GM19025 (cell line): ENCODE data around the gene BRD7.
"Not testable (repeated sequence)": the region's sequence is repeated elsewhere in the genome, so short reads cannot be mapped to it uniquely, and the experiment has no call there.

ENCODE experiments used
- ATAC-seq: cut with Tn5 transposase; IDR thresholded peaks from one replicate; pipeline ENCODE4 v1.9.1; 2021; ENCODE audit warnings: mild to moderate bottlenecking, low read depth, moderate library complexity; ENCODE audit not compliant: unreplicated experiment

Gene BRD7

DNA sequence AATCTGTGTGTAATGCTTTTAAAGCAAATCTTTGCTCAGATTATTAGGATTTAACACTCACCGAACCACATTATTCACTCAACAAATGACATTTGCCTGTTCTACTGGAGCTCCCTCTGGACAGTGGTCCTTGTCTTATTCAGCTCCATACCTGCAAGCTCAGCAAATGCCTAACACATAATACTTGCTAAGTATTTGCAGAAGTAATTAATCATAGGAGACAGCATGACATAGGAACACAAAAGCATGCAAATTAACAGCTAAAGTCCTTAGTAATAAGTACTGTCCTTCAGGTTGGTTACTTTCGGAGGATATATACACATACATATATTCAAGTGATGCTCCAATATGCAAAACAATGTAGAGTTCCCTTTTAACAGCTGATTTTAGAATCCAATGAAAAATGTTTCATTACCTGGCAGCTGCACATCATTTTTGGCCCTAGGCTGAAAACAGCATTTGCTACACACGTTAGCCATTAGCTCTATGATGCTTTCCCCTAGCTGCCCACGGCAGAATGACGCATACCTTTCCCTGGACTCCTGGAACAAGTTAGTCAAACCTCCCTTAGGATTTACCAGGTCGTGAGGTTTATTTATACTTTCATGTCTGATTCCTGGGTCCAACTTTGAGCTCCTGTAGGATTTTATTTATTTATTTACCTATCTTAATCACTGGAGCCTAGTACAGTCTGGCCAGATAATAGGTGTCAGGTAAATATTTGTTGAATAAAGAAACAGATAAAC is 8.6 kb downstream of the BRD7 start:
- ATAC-seq = no peak

GRCh38 chr16:50359626-50360025 is 9.2 kb downstream of the BRD7 start:
- ATAC-seq = no peak

GRCh38 chr16:50354629-50355456 is 13.9 kb downstream of the BRD7 start:
- no peak for ATAC-seq

- ATAC-seq = no peak
These were observed 14.7 kb downstream of the BRD7 start for GRCh38 chr16:50354082-50354481.

GRCh38 chr16:50351952-50352351 is 16.8 kb downstream of the BRD7 start:
- ATAC-seq = no peak

DNA sequence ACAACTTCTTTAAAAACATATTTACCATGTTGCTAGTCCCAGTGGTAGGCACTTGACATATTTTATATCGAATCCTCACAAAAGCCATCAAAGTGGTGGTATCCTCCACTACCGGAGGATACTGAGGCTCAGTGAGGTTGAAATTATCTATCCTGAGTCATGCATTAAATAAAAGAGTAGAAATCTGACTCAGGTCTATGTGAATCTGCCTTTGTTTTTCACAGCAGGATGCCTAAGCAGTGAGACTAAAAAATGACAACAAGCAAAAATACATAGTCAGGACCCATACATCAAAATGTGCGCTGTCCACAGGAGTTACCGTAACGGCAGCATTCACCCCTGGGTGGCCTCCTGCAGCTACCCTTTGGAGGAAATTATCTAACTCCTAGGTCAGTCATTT is 17.7 kb downstream of the BRD7 start:
- no peak for ATAC-seq

- ATAC-seq = not testable (repeated sequence)
These were observed 23.6 kb downstream of the BRD7 start for GRCh38 chr16:50345210-50345609.

- not testable (repeated sequence) for ATAC-seq
These were observed 25.2 kb downstream of the BRD7 start for GRCh38 chr16:50343566-50343965.

GRCh38 chr16:50340578-50340977 is 28.2 kb downstream of the BRD7 start:
- ATAC-seq = no peak

DNA sequence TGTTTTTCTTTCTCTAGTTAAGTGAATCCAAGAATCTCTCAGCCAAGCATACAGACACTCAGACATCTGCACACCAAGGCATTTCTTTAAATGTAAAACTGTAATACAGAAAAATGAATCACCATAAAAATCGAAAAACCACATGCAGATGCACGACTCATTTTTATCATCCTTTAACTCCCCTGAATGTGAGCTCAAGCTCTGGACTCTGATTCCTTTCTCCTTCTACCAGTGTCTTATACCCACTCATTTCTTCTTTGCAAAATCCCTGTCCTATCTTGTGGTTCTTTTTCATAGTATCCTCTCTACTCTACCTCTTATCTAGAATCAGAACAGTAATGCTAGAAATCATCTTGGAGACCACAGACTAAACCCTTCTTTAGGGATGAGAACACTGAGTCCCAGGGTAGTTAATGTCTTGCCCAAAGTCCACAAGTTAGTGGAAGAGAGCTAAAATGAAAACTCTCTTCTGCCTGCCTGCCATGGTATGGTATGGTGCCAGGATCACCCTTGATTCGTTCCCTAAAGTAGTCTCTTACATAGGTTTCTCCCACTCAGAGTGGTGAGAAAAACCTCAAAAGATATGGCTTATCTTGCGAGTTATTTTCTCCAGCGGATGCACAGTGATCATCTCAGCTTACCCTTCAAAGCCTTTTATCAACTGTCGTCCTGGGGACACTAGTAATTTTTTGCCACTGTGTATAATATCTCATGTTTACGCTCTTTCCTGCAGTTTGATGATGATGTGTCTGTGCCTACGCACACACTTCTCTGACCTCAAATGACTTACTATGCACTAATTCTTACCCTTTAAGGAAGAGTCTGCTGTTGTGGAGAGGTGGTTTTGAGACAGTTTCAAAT is 30.2 kb downstream of the BRD7 start:
- ATAC-seq = no peak

- no peak for ATAC-seq
These were observed 31.9 kb downstream of the BRD7 start for GRCh38 chr16:50336884-50337283.

- ATAC-seq = peak; percentile 67
These were observed 33.4 kb downstream of the BRD7 start for GRCh38 chr16:50335196-50335958.

DNA sequence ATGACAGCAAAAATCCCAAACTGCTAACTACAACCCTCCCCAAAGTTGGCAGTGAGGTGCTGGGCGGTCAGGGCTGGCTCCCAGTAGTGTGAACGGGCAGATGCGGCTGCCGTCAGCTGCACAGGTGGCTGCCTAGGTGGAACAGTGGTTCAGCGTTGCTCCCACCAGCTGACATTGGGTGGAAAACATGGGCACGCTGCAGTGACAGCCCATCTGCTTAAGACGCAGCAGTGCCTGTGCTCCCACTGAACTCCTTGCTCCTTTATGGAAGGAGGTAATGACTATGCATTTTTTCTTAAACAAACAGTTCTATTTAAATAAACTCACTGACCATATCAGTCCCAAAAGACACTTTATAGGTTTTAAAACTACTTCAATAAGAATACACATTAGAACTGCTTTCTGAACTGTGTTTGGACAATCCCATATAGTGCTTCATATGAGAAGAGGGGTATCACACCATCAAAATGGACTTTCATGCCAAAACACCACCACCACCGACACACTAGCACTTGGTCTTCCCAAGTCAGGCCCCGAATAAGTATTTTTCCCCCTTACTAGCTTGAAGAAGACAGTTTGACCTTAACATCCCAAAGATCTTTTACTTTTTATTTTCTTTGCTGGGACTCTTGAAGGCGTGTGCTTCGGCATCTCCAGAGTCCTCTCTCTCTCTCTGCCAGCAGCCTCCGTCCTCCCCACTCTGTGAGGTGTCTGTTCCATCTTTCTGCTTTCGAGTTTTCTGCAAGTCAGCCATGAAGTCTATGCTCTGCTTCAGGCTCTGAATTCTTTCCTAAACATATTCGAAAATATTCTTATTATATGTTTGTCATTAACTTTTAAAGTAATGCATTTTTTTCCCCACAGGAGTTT is 34.4 kb downstream of the BRD7 start:
- ATAC-seq = no peak

DNA sequence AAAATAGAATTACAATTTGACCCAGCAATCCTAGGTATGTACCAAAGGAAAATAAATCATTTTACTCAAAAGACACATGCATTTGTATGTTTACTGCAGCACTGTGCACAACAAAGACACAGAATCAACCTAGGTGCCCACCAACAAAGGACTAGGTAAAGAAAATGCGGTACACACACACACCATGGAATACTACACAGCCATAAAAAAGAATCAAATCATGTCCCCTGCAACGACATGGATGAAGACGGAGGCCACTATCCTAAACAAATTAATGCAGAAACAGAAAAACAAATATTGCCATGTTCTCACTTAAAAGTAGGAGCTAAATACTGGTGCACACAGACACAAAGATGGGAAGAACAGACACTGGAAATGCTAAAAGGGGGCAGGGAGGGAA is 36.2 kb downstream of the BRD7 start:
- ATAC-seq = no peak

DNA sequence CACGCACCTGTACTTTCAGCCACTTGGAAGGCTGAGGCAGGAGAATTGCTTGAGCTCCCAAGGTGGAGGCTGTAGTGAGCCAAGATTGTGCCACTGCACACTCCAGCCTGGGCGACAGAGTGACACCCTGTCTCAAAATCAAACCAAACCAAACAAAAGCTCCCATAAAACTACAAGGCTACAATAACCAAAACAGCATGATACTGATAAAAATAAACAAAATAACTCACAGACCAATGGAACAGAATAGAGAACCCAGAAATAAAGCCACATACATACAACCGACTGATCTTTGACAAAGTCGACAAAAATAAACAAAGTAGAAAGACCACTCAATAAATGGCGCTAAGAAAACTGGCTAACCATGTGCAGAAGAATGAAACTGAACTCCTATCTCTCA is 37.2 kb downstream of the BRD7 start:
- ATAC-seq = no peak

GRCh38 chr16:50329446-50330189 is 39.2 kb downstream of the BRD7 start:
- ATAC-seq = no peak

DNA sequence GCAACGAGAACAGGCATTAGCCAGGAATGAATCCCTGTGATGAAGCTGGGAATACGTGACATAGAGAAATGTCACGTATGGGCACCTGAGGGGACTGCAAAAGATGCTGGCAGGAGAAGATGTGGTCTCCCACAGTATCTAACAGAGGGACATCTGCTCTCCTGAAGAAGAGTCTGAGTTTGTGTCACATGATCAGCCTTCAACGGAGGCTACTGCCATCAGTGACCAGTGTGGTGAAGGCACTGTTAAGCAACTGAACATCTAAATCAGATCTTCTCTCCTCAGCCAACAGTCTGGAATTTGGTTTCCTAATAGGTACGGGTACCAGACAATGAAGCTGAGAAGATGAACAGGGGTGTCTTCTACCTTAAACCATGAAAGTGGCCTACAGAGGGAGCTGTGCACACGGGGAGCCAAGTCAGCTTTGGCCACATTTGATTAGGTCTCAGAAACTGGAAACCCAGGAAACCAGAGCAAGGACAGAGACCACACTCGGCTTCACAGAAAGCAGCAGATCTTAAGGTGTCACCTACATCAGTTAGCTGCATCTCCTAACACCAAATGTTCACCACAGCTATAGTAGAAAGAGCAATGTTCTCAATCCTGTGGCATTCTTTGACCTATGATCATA is 41.8 kb downstream of the BRD7 start:
- no peak for ATAC-seq

GRCh38 chr16:50326264-50326663 is 42.5 kb downstream of the BRD7 start:
- ATAC-seq = no peak
